DMS153 (cell line): Measurements from ENCODE around the gene RCE1.
A peak's percentile ranks its signal among the peaks of the same experiment; 100 is the strongest.

ENCODE experiments used
- DNase-seq: peaks from one replicate; lab custom pipeline; 2025; lab: John Stamatoyannopoulos, UW

The RCE1 gene

DNA sequence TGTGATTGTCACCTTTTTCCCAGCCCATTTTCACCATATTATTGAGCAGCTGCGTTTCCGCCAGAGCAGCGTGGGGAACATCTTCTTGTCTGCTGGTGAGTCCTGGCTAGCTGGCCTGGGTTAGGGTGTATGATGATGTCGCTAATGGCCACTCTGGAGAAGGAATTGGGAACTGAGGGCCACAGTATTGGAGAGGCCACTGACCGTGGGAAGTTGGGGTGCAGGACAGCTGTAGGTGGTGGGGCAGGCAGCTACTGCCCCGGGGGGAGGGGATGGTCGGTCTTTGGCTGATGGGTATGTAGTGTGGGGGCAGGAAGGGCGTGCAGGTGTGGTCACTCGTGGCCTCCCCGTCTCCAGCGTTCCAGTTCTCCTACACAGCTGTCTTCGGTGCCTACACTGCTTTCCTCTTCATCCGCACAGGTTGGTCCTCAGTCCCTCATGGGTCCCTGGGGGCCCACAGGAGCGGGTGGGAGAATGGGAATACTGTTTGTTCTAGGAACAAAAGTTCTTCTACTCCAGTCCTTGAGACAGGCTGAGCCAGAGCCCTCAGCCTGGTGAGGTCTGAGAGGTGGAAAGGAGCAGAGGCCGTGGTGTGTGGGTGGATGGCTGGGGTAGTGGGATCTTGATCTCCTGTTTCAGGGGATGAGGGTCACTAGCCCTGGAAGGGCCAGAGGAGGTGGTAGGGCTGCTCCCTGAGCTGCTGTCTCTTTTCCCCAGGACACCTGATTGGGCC lies 2.1 kb downstream of the RCE1 start:
- no peak for DNase-seq

DNA sequence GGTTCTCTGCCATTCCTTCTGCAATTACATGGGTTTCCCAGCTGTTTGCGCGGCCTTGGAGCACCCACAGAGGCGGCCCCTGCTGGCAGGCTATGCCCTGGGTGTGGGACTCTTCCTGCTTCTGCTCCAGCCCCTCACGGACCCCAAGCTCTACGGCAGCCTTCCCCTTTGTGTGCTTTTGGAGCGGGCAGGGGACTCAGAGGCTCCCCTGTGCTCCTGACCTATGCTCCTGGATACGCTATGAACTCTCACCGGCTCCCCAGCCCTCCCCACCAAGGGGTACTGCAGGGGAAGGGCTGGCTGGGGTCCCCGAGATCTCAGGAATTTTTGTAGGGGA lies 2.6 kb downstream of the RCE1 start:
- no peak for DNase-seq

DNA sequence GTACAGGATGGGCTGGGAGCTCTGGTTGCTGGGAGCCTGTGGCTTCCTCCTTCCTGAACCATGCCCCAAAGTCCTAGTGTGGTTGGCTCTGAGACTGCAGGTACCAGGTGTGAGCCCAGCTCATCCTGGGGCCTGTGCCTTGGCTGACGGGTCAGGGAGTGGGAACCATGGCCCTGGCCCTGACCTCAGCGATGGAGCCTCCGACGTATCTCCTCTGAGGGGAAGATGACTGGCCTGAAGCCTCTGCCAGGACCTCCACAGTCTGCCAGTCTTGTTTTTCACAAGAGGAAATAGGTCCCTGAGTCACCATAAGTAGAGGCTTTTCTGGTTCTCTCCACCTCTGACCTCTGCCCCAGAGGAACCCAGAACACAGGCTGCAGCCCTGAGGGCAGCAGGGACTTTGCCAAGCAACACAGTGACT lies 3.4 kb downstream of the RCE1 start:
- DNase-seq: no peak

DNA sequence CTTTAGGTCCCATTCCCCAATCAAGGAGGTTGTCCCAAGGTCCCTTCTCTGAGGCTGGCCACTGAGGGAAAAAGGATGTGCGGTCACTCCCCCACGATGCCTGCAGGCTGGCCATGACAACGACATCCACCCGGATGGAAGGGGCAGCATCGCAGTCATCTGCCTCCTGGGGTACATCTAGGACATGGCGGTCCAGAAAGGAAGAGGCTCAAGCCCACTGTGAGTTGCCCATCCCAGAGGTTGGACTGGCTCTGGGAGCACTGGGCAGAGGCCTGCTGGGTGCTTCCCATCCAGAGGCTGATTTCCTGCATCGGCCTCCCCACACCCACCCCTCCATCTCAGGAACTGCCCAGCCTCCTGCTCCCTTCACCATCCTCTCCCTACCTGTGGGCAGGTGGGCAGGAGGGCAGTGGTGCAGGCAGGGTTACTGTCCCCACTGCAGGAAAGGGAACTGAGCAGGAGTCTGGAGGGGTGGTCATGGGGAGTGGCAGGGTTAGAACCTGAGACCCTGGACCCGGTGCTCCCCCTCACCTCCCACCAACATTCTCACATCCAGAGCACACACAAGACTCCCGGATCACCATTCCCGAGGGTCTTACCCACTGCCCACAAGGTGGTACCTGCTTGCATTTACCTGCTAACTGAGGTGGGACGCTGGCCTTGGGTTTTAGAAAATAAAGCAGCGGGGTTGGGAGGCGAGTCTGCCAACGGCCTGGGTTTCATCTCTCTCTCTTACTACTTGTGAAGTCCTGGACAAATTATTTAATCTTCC lies 4.4 kb downstream of the RCE1 start:
- DNase-seq: no peak

DNA sequence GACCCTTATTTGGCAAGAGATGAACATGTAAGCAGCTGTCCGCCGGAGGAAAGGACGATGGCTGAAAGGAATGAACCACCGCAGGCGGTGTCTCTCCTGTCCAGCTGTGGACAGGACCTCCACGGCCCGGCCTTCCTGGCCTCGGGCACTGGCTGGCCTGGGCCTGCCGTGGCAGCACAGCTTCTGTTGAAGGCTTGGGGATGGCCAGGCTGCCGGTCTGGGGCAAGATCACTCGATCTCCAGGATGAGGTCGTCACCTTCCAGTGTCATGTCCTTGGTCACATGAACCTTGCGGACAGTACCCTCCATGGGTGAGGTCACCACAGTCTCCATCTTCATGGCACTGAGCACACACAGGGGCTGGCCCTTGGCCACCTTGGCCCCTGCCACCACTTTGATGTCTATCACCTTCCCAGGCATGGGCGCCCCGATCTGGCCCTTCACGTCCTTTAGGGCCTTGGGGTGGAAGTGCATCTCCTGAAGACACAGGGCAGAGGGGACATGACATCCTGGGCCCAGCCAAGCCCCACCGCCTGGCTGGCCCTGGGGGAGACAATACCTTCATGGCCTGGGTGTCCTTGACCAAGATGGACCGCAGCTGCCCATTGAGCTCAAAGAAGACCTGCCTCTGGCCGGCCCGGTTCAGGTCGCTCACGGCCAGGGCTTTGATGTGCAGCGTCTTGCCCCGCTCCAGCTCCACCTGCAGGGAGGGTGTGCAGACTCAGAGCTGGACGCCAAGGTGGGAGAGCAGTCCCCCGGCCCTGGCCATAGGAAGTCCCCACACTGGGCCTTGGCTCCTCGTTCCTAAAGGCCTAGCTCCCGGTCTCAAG lies 5.6 kb downstream of the RCE1 start:
- no peak for DNase-seq

DNA sequence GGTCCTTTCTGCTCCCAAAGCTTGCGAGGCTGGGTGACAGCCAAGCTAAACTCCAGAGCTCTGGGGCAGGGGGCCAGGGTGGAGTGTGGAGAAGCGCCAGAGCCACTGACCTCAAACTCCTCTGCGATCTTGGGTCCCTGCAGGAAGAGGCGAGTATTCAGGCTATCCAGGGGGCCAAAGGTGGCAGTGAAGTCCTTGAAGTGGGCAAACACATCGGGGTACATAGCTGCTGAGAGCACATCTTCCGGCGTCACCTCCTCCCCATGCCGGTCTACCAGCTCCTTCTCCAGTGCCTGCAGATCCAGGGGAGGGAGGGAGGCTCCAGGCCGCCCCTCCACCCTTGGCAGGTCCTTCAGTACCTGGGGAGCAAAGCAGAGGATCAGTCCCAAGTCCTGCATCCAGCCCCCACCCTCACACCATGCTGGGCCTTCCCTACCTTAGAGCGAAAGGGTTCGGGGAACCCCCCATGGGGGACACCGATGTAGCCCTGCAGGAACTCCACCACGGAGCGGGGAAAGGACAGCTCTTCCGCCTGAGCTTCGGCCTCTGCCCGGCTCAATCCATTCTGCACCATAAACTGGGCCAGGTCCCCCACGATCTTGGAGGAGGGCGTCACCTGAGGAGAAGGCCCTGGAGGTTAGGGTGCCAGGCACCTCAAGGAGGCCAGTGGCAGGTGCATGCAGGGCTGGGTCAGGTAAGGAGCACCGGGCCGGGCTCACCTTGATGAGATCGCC lies 6.4 kb downstream of the RCE1 start:
- DNase-seq: no peak

DNA sequence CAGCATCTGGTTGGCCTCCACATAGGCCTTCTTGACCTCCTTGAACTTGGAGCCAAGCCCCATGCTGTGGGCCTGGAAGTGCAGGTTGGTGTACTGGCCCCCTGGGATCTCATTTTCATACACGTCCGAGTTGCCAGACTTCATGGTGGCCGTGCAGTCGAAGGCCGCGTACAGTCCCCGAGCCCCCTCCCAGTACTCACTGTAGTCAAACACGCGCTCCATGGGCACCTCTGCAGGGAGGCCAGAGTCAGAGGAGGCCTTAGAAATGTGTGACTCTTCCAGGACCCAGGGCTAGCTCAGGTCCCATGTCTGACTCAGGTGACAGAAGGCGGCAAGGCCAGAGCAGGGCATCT lies 7.0 kb downstream of the RCE1 start:
- no peak for DNase-seq

DNA sequence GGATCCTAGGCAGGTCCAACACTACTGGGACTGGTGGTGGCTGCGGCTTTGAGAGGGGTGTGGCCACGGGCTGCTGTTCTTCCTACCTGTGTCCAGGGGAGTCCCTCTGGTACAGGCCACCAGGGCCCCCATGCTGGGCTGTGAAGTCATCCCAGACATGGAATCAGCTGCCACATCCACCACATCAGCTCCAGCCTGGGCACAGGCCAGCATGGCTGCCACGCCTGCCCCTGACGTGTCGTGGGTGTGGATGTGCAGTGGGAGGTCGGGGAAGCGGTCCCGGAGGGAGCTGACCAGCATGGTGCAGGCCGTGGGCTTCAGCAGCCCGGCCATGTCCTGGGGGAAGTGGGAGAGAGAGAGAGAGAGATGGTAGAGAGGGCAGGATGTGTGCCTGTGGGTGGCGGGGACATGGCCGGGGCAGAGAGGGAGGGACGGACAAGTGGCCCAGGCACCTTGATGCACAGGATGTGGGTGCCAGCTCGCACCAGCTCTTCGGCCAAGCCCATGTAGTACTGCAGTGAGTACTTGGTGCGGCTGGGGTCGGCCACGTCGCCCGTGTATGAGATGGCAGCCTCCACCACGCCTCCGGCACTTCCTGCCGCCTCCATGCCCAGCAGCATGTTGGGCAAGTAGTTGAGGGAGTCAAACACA lies 7.5 kb downstream of the RCE1 start:
- no peak for DNase-seq

DNA sequence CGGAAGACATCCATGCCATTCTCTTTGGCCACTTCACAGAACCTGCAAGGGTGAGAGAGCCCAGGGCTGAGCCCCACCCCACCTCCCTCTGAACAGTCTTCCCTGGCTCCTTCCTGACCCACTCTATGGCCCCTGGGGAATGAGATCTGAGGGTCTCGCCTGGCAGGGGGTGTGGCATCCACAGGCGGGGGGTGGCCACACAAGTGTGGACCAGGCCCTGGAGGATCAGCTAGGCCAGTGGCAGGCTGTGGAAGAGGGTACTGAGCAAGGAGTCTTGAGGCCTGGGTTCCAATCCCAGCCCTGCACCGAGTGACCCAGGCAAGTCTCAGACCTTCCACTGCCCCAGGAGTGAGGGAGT lies 8.0 kb downstream of the RCE1 start:
- no peak for DNase-seq

DNA sequence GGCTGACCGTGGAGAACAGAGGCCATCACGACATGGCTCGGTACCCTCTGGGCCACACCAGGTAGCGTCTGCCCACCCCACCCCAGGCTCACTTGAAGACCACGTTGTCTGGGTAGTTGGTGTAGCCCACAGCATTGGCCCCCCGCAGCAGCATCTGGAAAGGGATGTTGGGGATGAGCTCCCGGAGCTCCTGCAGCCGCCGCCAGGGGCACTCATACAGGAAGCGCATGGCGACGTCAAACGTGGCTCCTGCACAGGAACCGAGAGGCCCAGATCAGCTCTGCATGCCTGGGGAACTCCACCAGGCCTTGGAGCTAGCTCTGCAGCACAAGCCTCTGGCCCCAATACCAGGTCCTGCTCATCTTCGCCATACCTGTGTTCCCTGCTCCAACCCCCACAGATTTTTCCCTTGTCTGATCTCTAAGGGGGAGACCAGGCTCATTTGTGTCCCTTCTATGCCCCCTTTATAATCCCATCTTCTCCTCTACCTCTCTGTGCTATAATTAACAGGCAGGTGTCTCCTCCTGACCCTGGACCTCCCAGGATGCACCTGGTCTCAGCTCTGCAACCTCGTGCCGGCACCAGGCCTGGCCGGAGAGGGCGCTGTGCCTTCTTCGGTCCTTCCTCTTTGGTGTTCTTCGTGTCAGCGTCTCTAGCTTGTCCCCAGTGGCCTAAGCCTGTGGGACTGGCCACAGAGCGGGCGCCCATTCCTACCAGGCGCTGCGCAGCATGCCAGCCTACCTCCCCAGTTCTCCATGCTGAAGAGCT lies 8.6 kb downstream of the RCE1 start:
- DNase-seq: no peak

DNA sequence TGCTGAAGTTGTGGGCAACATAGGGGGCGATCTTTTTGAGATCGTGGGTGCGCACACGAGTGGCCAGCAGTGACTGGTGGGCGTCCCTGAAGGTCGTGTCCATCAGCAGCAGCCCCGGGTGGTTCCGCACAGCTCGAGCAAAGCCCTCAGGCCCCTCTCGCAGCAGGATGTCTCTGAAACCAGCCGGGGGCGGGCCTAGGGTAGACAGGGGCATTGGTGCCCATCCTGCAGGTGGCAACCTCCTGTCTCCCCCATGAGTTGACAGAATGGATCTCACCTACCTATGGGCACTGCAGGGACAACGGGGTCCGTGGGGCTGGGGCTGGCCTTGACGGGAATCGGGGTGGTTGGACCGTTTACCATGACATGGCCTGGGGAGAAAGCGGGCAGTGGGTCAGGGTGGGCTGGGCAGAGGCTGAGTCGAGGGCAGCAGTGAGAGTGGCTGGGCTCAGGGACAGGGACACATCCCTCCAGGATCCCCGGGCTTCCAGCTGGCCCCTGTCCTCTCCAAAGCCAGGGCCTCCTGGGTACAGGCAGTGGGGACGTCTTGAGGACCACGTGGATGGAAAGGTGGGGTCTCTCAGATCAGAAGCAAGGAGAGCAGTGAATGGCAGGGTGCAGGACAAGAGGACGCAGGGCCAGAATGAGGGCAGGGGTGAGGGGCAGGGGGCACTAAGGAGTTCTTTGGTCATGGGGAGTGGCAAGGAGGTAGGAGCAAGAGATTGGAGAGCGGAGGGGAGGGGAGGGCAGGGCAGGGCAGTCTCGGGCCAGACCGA lies 9.4 kb downstream of the RCE1 start:
- no peak for DNase-seq

DNA sequence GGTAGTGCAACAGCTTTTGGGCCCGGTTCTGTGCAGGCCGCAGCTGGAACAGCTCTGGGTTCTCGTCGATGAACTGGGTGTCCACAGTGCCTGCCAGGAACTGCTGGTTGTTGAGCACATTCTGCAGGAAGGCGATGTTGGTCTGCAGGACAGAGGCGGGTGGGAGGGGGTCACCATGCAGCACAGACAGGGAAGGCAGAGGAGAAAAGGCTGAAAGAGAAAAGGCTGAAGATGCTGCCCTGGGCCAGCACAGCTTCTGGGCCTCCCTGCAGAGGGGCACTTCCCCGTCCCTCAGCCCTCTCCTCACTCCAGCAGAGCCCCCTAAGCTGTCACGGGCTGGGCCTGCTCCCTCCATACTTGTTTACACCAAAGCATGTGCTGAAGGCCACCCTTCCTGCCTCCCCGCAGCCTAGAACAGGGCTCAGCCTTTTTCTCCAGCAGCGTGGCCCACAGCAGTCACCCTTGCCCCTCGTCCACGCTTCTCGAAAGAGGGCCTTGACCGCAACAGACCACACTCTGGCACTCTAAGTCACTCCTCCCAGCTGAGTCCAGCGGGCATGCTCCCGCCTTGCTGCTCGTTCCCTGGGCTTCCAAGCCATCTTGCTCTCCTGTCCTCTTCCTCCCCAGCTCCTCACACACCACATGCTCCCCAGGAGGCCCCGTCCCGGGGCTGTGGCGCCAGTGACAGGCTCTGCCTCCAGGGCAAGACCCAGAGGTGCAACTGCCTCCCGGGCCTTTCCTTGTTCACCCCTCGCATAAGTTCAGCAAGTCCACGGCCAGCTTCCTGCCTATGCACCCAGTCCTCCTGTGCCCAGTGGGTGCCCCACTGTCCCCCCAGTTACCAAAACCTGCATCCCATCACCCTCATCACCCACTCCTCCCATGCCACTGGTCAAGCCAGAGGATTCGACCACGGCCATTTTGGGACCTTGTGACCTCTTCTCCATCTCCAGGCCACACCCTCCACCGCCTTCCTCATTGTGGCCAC lies 10.3 kb downstream of the RCE1 start:
- DNase-seq: no peak

DNA sequence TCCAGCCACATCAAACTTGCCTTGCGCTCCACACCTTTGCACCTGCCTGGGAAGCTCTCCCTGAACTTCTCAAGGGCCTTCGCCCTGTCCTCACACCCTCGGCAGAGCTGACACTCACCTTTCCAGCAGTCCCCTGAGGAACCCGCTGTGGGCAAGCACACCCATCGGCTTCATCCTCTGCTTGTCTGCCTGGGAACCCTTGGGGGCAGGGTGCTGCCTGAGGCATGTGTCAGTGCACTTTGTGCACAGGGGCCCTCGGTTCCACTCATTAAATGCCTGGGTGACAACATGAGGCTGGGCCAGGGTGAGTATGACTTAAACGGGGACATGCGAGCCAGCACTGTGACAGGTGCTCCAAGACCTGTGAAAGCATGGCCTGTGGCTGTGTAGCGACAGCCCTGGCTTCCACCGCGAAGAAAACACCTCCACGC lies 11.0 kb downstream of the RCE1 start:
- no peak for DNase-seq

DNA sequence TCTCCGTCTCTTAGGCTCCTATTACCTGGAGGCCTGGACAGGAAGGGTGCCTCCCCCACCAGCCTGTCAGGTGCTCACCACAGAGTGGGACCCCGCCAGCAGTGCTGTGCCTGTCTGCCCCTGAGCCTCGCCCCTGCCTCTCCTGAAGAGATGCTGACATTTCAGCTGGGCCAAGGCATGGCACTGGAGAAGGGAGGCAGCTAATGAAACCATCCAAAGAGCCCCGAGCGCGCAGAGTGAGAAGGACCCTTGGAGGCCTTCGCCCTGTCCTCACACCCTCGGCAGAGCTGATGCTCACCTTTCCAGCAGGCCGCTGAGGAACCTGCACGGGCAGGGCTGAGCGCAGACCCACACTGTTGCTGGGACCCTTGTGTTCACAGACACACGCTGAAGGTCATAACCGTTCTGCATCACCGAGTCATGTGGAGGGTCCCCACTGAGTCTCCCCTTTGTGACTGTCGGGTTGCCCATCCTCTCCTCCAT lies 11.5 kb downstream of the RCE1 start:
- DNase-seq: no peak

DNA sequence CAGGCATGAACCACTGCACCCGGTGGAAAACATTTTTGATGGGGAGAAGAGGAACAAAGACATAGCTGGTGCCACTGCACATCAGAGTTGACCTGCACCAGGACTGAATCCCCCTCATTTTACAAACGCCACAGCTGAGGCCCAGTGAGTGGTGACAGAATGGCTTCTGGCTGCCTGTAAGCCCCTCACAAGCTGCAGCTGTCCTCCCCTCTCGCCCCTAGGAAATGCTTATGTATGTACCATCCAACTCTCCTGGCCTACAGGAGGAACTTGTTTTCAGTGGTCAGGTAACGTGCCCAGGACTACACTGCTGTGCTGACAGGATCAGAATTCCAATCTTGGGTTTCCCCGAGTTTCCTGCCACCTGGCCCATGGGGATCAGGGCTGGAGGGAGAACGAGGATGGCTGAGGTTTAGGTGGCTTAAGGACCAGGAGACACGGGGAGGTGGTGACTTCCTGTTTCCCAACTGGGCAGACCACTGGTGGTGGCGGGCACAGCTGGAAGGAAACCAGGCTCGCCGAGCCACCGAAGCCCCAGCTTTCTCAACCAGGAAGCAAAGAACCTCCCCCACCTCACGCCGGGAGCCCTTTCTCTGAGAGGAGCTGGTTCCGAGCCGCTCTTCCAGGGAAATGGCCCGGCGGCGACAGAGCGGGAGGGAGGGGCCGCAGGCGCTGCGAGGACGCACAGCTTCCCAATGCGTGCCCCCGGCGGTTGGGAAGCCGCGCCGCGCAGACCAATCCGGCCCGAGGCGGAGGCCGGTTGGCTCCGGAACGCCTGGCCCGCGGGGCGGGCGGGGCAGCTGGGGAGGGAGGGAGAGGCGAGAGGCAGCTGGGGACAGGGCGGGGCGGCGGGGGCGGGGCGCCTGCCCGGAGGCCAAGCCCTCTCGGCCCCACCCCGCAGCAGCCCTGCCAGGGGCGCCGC lies 12.6 kb downstream of the RCE1 start:
- DNase-seq: peak; percentile 88

DNA sequence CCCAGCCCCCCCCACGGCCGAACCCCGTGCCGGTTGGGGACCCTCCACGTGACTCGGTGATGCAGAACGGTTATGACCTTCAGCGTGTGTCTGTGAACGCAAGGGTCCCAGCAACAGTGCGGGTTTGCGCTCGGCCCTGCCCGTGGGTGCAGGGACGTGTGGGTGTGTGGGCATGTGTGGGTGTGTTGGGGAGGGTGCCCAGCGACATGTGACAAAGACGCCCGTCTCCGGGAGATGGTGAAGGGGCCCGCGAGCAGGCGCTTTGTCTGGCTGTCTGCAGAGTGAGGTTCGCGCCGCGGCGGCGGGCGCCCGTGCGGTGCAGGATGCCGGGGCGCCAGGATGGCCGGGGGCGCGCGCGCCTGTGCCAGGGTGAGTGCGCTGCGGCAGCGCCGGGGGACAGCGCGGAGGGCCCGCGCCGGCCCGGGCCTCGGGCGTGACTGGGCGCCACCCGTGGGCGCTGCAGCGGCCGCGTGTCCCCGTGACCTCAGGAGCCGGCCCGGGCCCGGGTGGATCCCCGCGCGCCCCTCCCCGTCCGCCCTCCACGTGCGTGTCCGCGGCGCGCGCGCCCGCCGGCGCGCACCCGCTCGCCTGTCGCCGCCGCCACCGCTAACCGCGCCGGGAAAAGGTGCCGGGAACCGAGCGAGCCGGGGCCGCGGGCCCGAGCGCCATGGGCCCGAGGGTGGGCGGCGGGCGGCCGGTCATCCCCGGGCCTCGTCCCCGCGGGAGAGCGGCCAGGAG lies 13.4 kb downstream of the RCE1 start, which contains the start of gene LRFN4:
TSS of gene LRFN4 (plus strand) at position 569 of the 738 bp plus-strand sequence. CDS start 681 bp downstream, outside the sequence.
- no peak for DNase-seq
